ENCODE results near the gene C2orf92. TPM values are rescaled to one million over a fixed set of nuclear protein-coding genes. Genes with fewer than 3 reads are reported as not detected.
A peak's percentile ranks its signal among the peaks of the same experiment; 100 is the strongest.

The C2orf92 gene
- total RNA-seq, 1 donor from 2014 or later: 3.3 TPM

GRCh38 chr2:97673182-97673914, 3.8 kb downstream of the C2orf92 start:
- peaks cover 2% of the 10 kb centered on the region for H3K27me3 Mint-ChIP-seq (ENCODE audit: insufficient read depth, low read depth)
- H3K9ac ChIP-seq: no peak overlapping the region
- H3K27ac Mint-ChIP-seq: peak overlapping the region; percentile 78
- H3F3A ChIP-seq (ENCODE audit: low read depth): no peaks in the 10 kb centered on the region
- H3K4me3 ChIP-seq: no peak overlapping the region
- H3K36me3 ChIP-seq: no peaks in the 10 kb centered on the region
- no peaks in the 10 kb centered on the region for H3K36me3 Mint-ChIP-seq
- H3K9me3 Mint-ChIP-seq: peaks cover 4% of the 10 kb centered on the region
- H2AFZ ChIP-seq (replicated peaks): no peak overlapping the region
- no peaks in the 10 kb centered on the region for H4K20me1 ChIP-seq (ENCODE audit: low read depth)
- TF ChIP-seq CTCF (IDR thresholded peaks at IDR 0.05) (no peak), EZH2phosphoT487 (IDR thresholded peaks at IDR 0.05) (no peak)
- H3K4me1 ChIP-seq: no peaks in the 10 kb centered on the region
- DNase-seq (ENCODE audit: low spot score): no peak
- no peak overlapping the region for H3K4me2 ChIP-seq
- H3K9me3 ChIP-seq (ENCODE audit: low read depth): no peaks in the 10 kb centered on the region
- H3K4me1 Mint-ChIP-seq: no peaks in the 10 kb centered on the region
- no peak overlapping the region for H3K27ac ChIP-seq
- H3K79me2 ChIP-seq (ENCODE audit: low read depth): no peaks in the 10 kb centered on the region
- no peaks in the 10 kb centered on the region for H3K27me3 ChIP-seq
- H3K4me3 Mint-ChIP-seq: no peak overlapping the region

GRCh38 chr2:97673915-97674283, 4.4 kb downstream of the C2orf92 start:
- Histone ChIP-seq H3K9me3 (ENCODE audit: low read depth) (no peaks in the 10 kb centered on the region), H3F3A (ENCODE audit: low read depth) (no peaks in the 10 kb centered on the region), H3K4me2 (no peak overlapping the region), H3K4me1 (no peaks in the 10 kb centered on the region), H3K36me3 (no peaks in the 10 kb centered on the region), H2AFZ (replicated peaks) (no peak overlapping the region), H3K79me2 (ENCODE audit: low read depth) (no peaks in the 10 kb centered on the region), H3K9ac (no peak overlapping the region), H3K27me3 (no peaks in the 10 kb centered on the region), H3K4me3 (no peak overlapping the region), H3K27ac (no peak overlapping the region), H4K20me1 (ENCODE audit: low read depth) (no peaks in the 10 kb centered on the region)
- TF ChIP-seq EZH2phosphoT487 (IDR thresholded peaks at IDR 0.05): no peak
- no peak for TF ChIP-seq CTCF (IDR thresholded peaks at IDR 0.05)
- no peak for TF ChIP-seq EZH2 (IDR thresholded peaks at IDR 0.05)
- Mint-ChIP-seq H3K4me1 (no peaks in the 10 kb centered on the region), H3K9me3 (peaks cover 5% of the 10 kb centered on the region), H3K4me3 (no peak overlapping the region), H3K27ac (no peak overlapping the region), H3K36me3 (no peaks in the 10 kb centered on the region), H3K27me3 (ENCODE audit: insufficient read depth, low read depth) (peaks cover 2% of the 10 kb centered on the region)
- no peak for DNase-seq (ENCODE audit: low spot score)

- no peaks in the 10 kb centered on the region for H3F3A ChIP-seq (ENCODE audit: low read depth)
- H3K79me2 ChIP-seq (ENCODE audit: low read depth): no peaks in the 10 kb centered on the region
- no peaks in the 10 kb centered on the region for H3K36me3 ChIP-seq
- H3K4me2 ChIP-seq: no peak overlapping the region
- H2AFZ ChIP-seq (replicated peaks): no peak overlapping the region
- no peak for TF ChIP-seq EZH2phosphoT487 (IDR thresholded peaks at IDR 0.05)
- TF ChIP-seq EZH2 (IDR thresholded peaks at IDR 0.05): no peak
- TF ChIP-seq CTCF (IDR thresholded peaks at IDR 0.05): no peak
- no peak for DNase-seq (ENCODE audit: low spot score)
- Mint-ChIP-seq H3K4me1 (no peaks in the 10 kb centered on the region), H3K36me3 (no peaks in the 10 kb centered on the region), H3K27ac (no peak overlapping the region), H3K27me3 (ENCODE audit: insufficient read depth, low read depth) (peaks cover 2% of the 10 kb centered on the region), H3K4me3 (no peak overlapping the region), H3K9me3 (peaks cover 5% of the 10 kb centered on the region)
- H3K4me3 ChIP-seq: no peak overlapping the region
- H3K4me1 ChIP-seq: no peaks in the 10 kb centered on the region
- H3K9ac ChIP-seq: no peak overlapping the region
- H3K9me3 ChIP-seq (ENCODE audit: low read depth): no peaks in the 10 kb centered on the region
- H4K20me1 ChIP-seq (ENCODE audit: low read depth): no peaks in the 10 kb centered on the region
- no peak overlapping the region for H3K27ac ChIP-seq
- no peaks in the 10 kb centered on the region for H3K27me3 ChIP-seq
Observed at GRCh38 chr2:97675430-97676113, 6.1 kb downstream of the C2orf92 start.

All from neural progenitor cell (in vitro differentiated cells).